GM20000 (cell line): Measurements from ENCODE around the gene ATXN2.
"Not testable (repeated sequence)": the region's sequence is repeated elsewhere in the genome, so short reads cannot be mapped to it uniquely, and the experiment has no call there.

Experiments
- DNase-seq: peaks from one replicate; pipeline ENCODE4 v3.0.0; 2012; ENCODE audit warnings: low spot score
- TF ChIP-seq, protein P1 (sequence below): IDR thresholded peaks from 2 replicates; pipeline ENCODE4 v1.5.1; 2012; ENCODE audit warnings: mild to moderate bottlenecking, control low read depth; ENCODE audit errors: extremely low read depth, missing control alignments

The ATXN2 gene

DNA sequence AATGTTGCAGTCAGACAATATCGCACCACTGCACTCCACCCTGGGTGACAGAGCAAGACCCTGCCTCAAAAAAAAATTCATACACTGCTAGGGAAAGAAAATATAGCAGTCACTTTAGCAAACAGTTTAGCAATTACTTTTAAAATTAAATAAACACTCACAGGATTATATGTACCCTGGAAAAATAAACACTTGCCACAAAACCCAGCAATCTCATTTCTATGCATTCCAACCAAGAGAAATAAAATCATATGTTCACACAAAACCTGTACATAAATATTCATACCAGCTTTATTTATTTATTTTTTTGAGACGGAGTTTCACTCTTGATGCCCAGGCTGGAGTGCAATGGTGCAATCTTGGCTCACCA lies 20.2 kb downstream of the ATXN2 start:
- TF ChIP-seq, protein P1, sequence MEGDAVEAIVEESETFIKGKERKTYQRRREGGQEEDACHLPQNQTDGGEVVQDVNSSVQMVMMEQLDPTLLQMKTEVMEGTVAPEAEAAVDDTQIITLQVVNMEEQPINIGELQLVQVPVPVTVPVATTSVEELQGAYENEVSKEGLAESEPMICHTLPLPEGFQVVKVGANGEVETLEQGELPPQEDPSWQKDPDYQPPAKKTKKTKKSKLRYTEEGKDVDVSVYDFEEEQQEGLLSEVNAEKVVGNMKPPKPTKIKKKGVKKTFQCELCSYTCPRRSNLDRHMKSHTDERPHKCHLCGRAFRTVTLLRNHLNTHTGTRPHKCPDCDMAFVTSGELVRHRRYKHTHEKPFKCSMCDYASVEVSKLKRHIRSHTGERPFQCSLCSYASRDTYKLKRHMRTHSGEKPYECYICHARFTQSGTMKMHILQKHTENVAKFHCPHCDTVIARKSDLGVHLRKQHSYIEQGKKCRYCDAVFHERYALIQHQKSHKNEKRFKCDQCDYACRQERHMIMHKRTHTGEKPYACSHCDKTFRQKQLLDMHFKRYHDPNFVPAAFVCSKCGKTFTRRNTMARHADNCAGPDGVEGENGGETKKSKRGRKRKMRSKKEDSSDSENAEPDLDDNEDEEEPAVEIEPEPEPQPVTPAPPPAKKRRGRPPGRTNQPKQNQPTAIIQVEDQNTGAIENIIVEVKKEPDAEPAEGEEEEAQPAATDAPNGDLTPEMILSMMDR: no peak
- no peak for DNase-seq

DNA sequence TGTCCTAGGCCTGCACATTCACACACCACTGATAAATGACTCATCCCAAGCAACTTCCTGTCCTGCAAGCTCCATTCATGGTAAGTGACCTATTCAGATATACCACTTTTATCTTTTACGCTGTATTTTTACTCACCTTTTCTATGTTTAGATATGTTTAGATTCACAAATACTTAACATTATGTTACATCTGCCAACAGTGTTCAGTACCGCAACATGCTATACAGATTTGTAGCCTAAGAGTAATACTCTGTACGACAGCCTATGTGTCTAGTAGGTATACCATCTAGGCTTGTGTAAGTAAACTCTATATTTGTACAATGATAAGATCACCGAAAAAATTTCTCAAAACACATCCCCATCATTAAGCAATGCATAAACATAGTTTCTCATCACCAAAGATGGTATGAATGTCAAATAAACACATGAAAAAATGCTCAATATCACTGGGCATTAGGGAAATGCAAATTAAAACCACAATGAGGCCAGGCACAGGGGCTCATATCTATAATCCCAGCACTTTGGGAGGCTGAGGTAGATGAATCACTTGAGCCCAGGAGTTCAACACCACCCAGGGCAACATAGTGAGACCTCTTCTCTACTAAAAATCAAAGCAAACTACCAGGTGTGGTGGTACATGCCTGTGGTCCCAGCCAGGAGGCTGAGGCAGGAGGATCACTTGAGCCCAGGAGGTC lies 20.7 kb downstream of the ATXN2 start:
- DNase-seq: peak; percentile 16
- TF ChIP-seq, protein P1: no peak

DNA sequence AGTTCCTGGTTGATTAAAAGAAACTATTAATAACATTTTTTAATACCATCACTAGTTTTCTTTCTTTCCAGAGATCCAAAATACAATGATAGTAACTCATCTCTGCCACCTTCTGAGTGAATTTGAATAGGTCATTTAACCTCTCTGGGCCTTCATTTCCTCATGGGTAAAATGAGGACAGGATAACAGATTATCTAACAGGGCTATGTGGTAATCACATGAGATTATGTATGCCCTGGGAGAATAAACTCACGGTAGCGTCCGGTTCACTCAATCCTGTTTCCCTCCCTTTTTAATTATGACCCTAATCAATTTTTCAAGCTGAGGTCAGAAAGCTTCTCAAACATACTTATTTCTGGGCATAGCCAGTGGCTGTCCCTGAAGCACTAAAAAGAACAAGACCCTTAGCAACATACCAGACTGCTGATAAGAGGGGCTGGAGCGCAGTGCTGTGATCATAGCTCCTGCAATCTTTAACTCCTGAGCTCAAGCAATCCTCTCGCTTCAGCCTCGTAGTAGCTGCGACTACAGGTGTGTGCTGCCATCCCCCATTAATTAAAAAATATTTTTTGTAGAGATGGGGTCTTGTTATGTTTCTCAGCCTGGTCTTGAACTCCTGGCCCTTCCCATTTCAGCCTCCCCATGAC lies 24.2 kb downstream of the ATXN2 start:
- TF ChIP-seq, protein P1: no peak
- DNase-seq: no peak

DNA sequence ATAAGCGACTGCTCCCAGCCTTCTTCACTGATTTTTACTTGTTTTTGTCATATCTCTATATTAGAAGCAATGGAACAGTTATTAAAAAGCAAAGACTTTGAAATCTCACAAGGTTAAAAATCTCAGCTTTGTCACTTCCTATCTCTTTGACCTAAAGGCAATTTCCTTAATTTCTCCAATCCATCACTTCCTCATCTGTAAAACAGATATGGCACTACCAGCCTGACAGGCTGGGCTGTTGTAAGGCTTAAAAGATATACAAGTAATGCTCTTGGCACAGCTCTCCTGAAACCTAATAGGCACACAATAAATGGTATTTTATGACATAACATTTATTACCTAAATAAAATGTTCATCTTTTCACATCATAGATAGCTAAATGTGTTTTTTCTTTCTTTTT lies 25.6 kb downstream of the ATXN2 start:
- DNase-seq: no peak
- TF ChIP-seq, protein P1: no peak

DNA sequence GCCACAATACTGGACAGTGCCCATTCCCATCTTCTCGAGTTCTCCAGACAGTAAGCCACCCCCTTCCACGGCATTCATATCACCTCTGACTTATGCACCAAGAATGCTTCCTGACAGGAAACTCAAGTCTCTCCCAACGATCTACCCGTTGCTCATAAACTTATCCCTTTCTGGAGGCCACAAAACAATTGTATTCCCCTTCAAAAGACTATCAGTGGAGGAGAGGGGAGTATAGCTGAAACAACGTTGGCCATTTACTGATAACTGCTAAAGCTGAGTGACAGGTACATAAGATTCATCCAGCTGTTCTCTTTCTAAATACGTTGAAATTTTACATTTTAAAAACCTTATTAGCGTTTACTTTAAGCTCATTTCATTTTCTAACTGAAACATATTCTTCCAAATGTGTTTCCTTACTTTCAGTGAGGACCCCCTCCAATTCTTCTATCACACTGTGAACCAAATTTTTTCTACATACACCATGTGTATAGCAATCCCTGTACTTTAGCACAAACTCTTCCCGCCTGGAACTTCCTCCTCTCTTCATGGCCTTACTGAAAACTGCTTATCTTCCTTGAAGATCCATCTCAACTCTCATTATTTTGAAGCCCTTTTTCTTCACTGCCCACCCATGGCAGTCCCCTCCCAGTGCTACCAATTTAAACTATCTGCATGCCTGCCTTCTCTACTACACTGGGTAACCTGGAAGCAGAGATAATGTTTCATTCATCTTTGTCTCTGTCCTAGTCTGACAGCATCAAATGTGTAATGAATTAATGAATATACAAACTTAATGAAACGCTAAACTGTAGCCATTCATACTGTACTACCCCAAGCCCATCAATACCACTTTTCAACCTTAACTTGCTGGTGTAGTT lies 28.8 kb downstream of the ATXN2 start:
- DNase-seq: no peak
- TF ChIP-seq, protein P1: no peak

DNA sequence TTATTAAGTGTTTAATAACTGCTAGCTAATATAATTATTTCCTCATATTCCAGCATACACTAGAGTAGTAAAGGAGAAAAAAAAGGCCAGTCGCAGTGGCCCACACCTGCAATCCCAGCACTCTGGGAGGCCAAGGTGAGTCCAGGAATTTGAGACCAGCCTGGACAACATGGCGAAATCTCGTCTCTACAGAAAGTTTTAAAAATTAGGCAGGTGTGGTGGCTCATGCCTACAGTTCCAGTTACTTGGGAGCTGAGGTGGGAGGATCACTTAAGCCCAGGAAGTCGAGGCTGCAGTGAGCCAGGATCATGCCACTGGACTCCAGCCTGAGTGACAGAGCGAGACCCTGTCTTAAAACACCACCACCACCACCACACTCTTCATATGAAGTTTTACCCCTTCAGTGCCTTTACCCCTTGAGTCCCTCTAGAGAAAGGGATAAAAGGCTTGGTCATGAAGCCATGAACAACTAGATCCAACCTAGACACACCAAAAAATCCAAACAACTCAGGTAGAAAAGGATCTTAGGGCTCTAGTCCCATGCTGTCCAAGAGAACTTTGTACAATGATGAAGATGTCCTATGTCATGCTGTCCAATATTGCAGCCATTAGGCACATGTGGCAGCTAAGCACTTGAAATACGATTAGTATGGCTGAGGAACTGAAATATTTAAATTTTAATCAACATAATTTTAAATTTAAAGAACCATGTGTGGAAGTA lies 29.6 kb downstream of the ATXN2 start:
- TF ChIP-seq, protein P1: no peak
- DNase-seq: no peak

DNA sequence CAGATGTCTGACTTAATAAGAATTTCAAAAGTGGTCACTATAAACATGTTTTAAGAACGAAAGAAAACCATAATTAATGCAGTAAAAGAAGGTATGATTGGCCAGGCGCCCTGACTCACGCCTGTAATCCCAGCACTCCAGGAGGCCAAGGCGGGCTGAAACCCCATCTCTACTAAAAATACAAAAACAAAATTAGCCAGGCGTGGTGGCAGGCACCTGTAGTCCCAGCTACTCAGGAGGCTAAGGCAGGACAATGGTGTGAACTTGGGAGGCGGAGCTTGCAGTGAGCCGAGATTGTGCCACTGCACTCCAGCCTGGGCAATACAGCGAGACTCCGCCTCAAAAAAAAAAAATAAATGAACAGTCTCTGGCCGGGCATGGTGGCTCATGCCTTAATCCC lies 38.3 kb downstream of the ATXN2 start:
- not testable (repeated sequence) for DNase-seq
